Mesendoderm (in vitro differentiated cells): ENCODE results near the gene PARK7.

Experiments
- DNase-seq: peaks from one replicate; pipeline ENCODE4 v3.0.0; 2013
- H2AK5ac ChIP-seq: 2 replicates; pipeline ENCODE4 v1.6.1; 2013; ENCODE audit warnings: low read length, inconsistent platforms
- H2BK120ac ChIP-seq: 2 replicates; pipeline ENCODE4 v1.6.1; 2013; ENCODE audit warnings: low read depth, mild to moderate bottlenecking, low read length, moderate library complexity, mixed read lengths
- H2BK15ac ChIP-seq: replicated peaks from 2 replicates; pipeline ENCODE4 v1.6.1; 2013; ENCODE audit warnings: low read depth, mild to moderate bottlenecking, moderate library complexity
- H2BK5ac ChIP-seq: 2 replicates; pipeline ENCODE4 v1.6.1; 2013; ENCODE audit warnings: low read length, inconsistent platforms
- H3K18ac ChIP-seq: 2 replicates; pipeline ENCODE4 v1.6.1; 2013; ENCODE audit warnings: mild to moderate bottlenecking, low read length, mixed read lengths
- H3K23ac ChIP-seq: one replicate; pipeline ENCODE4 v1.6.1; 2013; ENCODE audit warnings: low read length
- H3K27ac ChIP-seq: 2 replicates; pipeline ENCODE4 v1.5.1; 2013; ENCODE audit warnings: low read depth, mild to moderate bottlenecking, inconsistent platforms, low read length, moderate library complexity
- H3K27me3 ChIP-seq: 2 replicates; pipeline ENCODE4 v1.6.1; 2013; ENCODE audit warnings: low read length, control low read depth, mild to moderate bottlenecking, inconsistent platforms; ENCODE audit not compliant: insufficient read depth, poor library complexity
- H3K36me3 ChIP-seq: 2 replicates; pipeline ENCODE4 v1.6.1; 2013; ENCODE audit warnings: low read length, inconsistent platforms; ENCODE audit not compliant: control insufficient read depth, insufficient read depth
- H3K4ac ChIP-seq: one replicate; pipeline ENCODE4 v1.6.1; 2013; ENCODE audit warnings: low read depth, mild to moderate bottlenecking, low read length, moderate library complexity
- H3K4me1 ChIP-seq: 2 replicates; pipeline ENCODE4 v1.6.1; 2013; ENCODE audit warnings: low read depth, low read length, inconsistent platforms; ENCODE audit not compliant: control insufficient read depth
- H3K4me2 ChIP-seq: 2 replicates; pipeline ENCODE4 v1.6.1; 2013; ENCODE audit warnings: low read length
- H3K4me3 ChIP-seq: 2 replicates; pipeline ENCODE4 v1.5.1; 2013; ENCODE audit warnings: mild to moderate bottlenecking, low read length
- H3K56ac ChIP-seq: one replicate; pipeline ENCODE4 v1.6.1; 2013; ENCODE audit warnings: low read length
- H3K79me1 ChIP-seq: 2 replicates; pipeline ENCODE4 v1.6.1; 2013; ENCODE audit warnings: low read length, inconsistent platforms
- H3K79me2 ChIP-seq: 2 replicates; pipeline ENCODE4 v1.6.1; 2013; ENCODE audit warnings: mild to moderate bottlenecking, low read length; ENCODE audit not compliant: control insufficient read depth, insufficient read depth
- H3K9ac ChIP-seq: 2 replicates; pipeline ENCODE4 v1.6.1; 2013; ENCODE audit warnings: low read length, inconsistent platforms
- H4K5ac ChIP-seq: one replicate; pipeline ENCODE4 v1.6.1; 2013; ENCODE audit warnings: low read length
- H4K8ac ChIP-seq: one replicate; pipeline ENCODE4 v1.6.1; 2013; ENCODE audit warnings: low read depth, mild to moderate bottlenecking, control low read depth, low read length, moderate library complexity
- WGBS: extraction: QIAGEN DNeasy Blood & Tissue Kit; methylation state at CpG from one replicate; pipeline ENCODE4 v1.1.7; 2013; ENCODE audit warnings: low lambda C conversion rate, missing lambda C conversion rate; ENCODE audit not compliant: insufficient coverage; ENCODE audit errors: extremely low coverage; 5-methylcytosine and 5-hydroxymethylcytosine counted together

PARK7 gene

DNA sequence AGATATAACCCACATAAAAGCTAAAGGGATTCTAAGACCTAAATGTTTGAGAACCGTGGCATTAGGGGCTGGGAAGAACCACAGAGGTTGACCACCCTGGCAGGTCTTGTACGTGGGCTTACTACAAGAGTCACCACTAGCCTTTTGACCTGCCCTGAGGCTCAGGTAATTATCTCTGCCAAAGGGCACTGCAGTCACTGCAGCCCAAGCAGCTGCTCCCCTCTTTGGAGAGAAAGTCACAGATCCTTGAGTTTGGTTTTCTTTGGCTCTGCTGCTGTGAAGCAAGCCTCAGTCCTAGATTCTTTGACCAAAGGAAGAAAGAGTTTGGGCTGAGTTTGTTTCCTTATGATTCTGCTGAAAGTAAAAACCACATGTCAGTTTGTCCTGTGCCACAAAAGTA is 11.6 kb downstream of the PARK7 start:
- Histone ChIP-seq H3K4me1 (no peaks in the 10 kb centered on the region), H3K36me3 (peaks cover 18% of the 10 kb centered on the region), H3K4me3 (no peak overlapping the region), H3K18ac (no peak overlapping the region), H4K5ac (no peak overlapping the region), H3K79me1 (peaks cover 2% of the 10 kb centered on the region), H3K27me3 (no peaks in the 10 kb centered on the region), H3K9ac (no peak overlapping the region), H2BK5ac (no peak overlapping the region), H3K4ac (no peak overlapping the region), H3K23ac (no peak overlapping the region), H2BK15ac (no peak overlapping the region), H3K56ac (no peak overlapping the region), H4K8ac (no peak overlapping the region), H3K4me2 (no peak overlapping the region), H3K27ac (no peak overlapping the region), H3K79me2 (peaks cover 6% of the 10 kb centered on the region), H2AK5ac (no peak overlapping the region), H2BK120ac (no peak overlapping the region)
- no peak for DNase-seq
- WGBS: no CpG with 5 or more reads among the region's 2 CpGs

DNA sequence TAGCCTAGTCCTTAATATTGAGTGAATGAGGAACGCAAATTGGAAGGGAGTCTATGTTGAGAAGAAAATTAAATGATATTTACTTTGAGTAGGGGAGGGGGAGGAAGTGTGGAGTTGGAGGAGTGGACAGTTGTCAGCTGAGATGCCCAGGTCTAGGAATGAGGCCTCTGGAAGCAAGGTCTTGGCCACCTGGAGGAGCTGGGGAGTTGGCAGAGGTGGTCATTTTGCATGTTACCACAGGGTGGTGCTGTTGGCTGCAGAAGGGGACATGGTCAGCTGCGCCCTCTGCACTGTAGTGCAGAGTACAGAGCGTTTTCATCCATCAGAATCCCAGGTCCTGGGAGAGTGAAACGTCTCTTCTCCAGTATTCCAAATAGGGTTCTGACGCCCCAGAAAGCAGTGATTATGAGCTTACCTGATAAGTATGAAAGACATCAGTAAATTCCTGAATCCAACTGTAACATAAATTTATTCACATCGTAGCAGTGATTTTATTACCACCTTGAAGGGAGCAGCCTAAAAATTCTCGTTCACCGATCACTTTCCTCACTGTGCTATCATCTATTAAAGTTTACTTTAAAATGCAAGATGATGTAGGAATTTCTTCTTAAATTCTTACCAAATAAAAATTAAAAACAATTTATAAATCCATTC is 13.8 kb downstream of the PARK7 start:
- Histone ChIP-seq H3K79me1 (peaks cover 2% of the 10 kb centered on the region), H4K8ac (no peak overlapping the region), H2BK15ac (no peak overlapping the region), H3K79me2 (peaks cover 6% of the 10 kb centered on the region), H2AK5ac (no peak overlapping the region), H3K36me3 (peaks cover 15% of the 10 kb centered on the region), H3K9ac (no peak overlapping the region), H3K56ac (no peak overlapping the region), H3K4me1 (no peaks in the 10 kb centered on the region), H3K4me3 (no peak overlapping the region), H3K18ac (no peak overlapping the region), H3K23ac (no peak overlapping the region), H4K5ac (no peak overlapping the region), H3K27ac (no peak overlapping the region), H3K27me3 (no peaks in the 10 kb centered on the region), H2BK120ac (no peak overlapping the region), H2BK5ac (no peak overlapping the region), H3K4ac (no peak overlapping the region), H3K4me2 (no peak overlapping the region)
- DNase-seq: peak; percentile 91
- 100% methylated on average over 1 of the region's 8 CpGs for WGBS

DNA sequence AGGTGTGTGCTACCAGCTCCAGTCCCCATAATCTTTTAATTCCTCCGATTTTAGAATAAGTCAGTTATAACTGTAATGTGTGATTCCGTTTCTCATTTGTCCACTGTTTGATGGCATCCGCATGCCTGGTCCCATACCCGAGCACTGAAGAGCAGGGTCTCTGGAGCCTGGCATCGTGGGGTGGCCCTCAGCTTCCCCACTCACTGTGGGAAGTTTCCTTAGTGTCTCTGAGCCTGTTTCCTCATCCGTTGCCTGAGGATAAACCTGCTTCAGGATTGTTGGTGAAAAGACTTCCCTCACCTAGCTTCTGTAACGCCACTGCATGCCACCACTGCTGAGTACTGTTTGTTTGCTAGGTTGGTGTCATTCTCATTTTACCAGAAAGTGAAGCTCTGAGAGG is 19.5 kb downstream of the PARK7 start:
- Histone ChIP-seq H2BK120ac (no peak overlapping the region), H3K9ac (no peak overlapping the region), H3K56ac (no peak overlapping the region), H3K4ac (no peak overlapping the region), H3K4me3 (no peak overlapping the region), H3K27ac (no peak overlapping the region), H3K79me1 (peaks cover 4% of the 10 kb centered on the region), H4K8ac (no peak overlapping the region), H3K18ac (no peak overlapping the region), H2AK5ac (no peak overlapping the region), H3K4me1 (no peaks in the 10 kb centered on the region), H3K4me2 (no peak overlapping the region), H3K27me3 (no peaks in the 10 kb centered on the region), H3K36me3 (peaks cover 10% of the 10 kb centered on the region), H3K79me2 (peaks cover 2% of the 10 kb centered on the region), H2BK5ac (no peak overlapping the region), H4K5ac (no peak overlapping the region), H2BK15ac (no peak overlapping the region), H3K23ac (no peak overlapping the region)
- WGBS: no CpG with 5 or more reads among the region's 7 CpGs
- DNase-seq: no peak

DNA sequence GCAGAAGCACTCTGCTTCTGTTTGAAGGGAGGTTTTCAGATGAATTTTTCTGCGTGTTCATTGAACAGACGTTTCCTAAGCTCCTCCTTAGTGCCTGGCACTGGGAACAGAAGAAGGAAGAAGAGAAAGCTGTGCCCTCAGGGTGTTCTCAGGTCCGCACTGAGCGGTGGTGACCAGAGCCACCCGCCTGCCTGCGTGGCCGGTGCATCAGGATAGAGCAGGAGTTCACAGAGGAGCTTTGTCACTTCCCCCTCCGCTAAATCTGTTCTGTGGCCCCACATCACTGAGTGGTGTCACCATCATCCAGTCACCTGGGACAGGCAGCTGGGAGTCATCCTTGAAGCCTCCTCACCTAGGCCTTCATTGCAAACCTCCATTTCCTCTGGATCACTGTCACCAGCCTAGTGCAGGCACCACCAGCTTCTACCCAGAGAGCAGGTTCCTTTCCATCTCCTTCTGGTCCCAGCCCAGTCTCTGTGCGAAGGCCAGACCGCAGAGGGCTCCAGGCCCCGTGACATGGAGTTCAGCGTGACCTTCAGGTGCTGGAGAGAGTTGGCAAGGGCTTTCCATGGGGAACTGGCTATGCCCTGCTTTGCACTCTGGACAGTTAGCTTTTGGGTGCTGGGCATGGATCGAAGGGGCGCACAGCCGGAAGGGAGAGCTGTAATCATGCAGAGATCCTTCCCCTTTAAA is 21.7 kb downstream of the PARK7 start:
- peaks cover 2% of the 10 kb centered on the region for H3K79me1 ChIP-seq
- no peak overlapping the region for H2AK5ac ChIP-seq
- H3K18ac ChIP-seq: no peak overlapping the region
- H3K56ac ChIP-seq: no peak overlapping the region
- H2BK120ac ChIP-seq: no peak overlapping the region
- DNase-seq: no peak
- H2BK15ac ChIP-seq: no peak overlapping the region
- H3K27ac ChIP-seq: no peak overlapping the region
- H3K4me1 ChIP-seq: no peaks in the 10 kb centered on the region
- H3K23ac ChIP-seq: no peak overlapping the region
- no CpG with 5 or more reads among the region's 15 CpGs for WGBS
- H2BK5ac ChIP-seq: no peak overlapping the region
- H3K9ac ChIP-seq: no peak overlapping the region
- H3K4me2 ChIP-seq: no peak overlapping the region
- H3K79me2 ChIP-seq: no peaks in the 10 kb centered on the region
- H3K27me3 ChIP-seq: no peaks in the 10 kb centered on the region
- no peak overlapping the region for H4K8ac ChIP-seq
- H4K5ac ChIP-seq: no peak overlapping the region
- H3K4me3 ChIP-seq: no peak overlapping the region
- H3K4ac ChIP-seq: no peak overlapping the region
- H3K36me3 ChIP-seq: peaks cover 12% of the 10 kb centered on the region

DNA sequence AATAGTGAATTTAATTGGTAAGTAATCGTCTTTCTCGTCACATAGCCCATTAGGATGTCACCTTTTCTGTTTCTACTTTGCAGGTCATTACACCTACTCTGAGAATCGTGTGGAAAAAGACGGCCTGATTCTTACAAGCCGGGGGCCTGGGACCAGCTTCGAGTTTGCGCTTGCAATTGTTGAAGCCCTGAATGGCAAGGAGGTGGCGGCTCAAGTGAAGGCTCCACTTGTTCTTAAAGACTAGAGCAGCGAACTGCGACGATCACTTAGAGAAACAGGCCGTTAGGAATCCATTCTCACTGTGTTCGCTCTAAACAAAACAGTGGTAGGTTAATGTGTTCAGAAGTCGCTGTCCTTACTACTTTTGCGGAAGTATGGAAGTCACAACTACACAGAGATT is 23.3 kb downstream of the PARK7 start:
- Histone ChIP-seq H3K4me2 (no peak overlapping the region), H2BK120ac (no peak overlapping the region), H3K23ac (no peak overlapping the region), H3K27ac (no peak overlapping the region), H3K9ac (no peak overlapping the region), H3K4ac (no peak overlapping the region), H3K4me1 (peaks cover 2% of the 10 kb centered on the region), H2AK5ac (no peak overlapping the region), H3K36me3 (peaks cover 12% of the 10 kb centered on the region), H3K79me2 (no peaks in the 10 kb centered on the region), H4K8ac (no peak overlapping the region), H3K27me3 (no peaks in the 10 kb centered on the region), H2BK5ac (no peak overlapping the region), H3K18ac (no peak overlapping the region), H3K56ac (no peak overlapping the region), H3K79me1 (peaks cover 2% of the 10 kb centered on the region), H4K5ac (no peak overlapping the region), H3K4me3 (no peak overlapping the region), H2BK15ac (no peak overlapping the region)
- no CpG with 5 or more reads among the region's 15 CpGs for WGBS
- no peak for DNase-seq
